Central memory CD8-positive, alpha-beta T cell (primary cell): ENCODE measurements around the gene SEPTIN1.

Experiments
- ATAC-seq: fragments of 150-1000 bp; cut with Tn5 transposase; replicated peaks from 2 replicates; pipeline ENCODE4 v1.10.0; 2022; ENCODE audit warnings: mild to moderate bottlenecking, moderate FRiP score, moderate number of reproducible peaks; ENCODE audit not compliant: poor library complexity, severe bottlenecking; ENCODE audit errors: extremely low read depth
- DNase-seq, 2 donors: peaks; one replicate each; pipeline ENCODE4 v3.0.0; 2021; ENCODE audit warnings: low spot score in 2 of 2
- H3K27ac Mint-ChIP-seq: one replicate; pipeline ENCODE4 v1.8.0; 2022; ENCODE audit warnings: low read depth, mild to moderate bottlenecking, moderate library complexity, mixed read lengths
- H3K27me3 Mint-ChIP-seq: one replicate; pipeline ENCODE4 v1.8.0; 2022; ENCODE audit warnings: mixed read lengths
- H3K36me3 Mint-ChIP-seq: one replicate; pipeline ENCODE4 v1.8.0; 2022; ENCODE audit warnings: mild to moderate bottlenecking, moderate library complexity, mixed read lengths; ENCODE audit not compliant: insufficient read depth
- H3K4me1 Mint-ChIP-seq: one replicate; pipeline ENCODE4 v1.8.0; 2022; ENCODE audit warnings: mixed read lengths
- H3K4me3 Mint-ChIP-seq: one replicate; pipeline ENCODE4 v1.8.0; 2022; ENCODE audit warnings: mild to moderate bottlenecking, moderate library complexity, mixed read lengths
- H3K9me3 Mint-ChIP-seq: one replicate; pipeline ENCODE4 v1.8.0; 2022; ENCODE audit warnings: mixed read lengths

The SEPTIN1 gene

GRCh38 chr16:30382111-30382881 lies at the start of gene SEPTIN1:
Gene SEPTIN1, minus strand, starts transcription at chr16:30382561. Its CDS starts 19 bp downstream, at chr16:30382542.
- Mint-ChIP-seq H3K4me1 (peaks cover 64% of the 10 kb centered on the region), H3K9me3 (no peaks in the 10 kb centered on the region), H3K27me3 (no peaks in the 10 kb centered on the region), H3K36me3 (peaks cover 32% of the 10 kb centered on the region), H3K4me3 (peak within 1 kb of the TSS; percentile 98), H3K27ac (peak within 1 kb of the TSS; percentile 83)
- peak; percentile 48 for ATAC-seq
- peak; percentile 61 to 73 for DNase-seq

GRCh38 chr16:30430428-30430970 lies 48.1 kb upstream of the SEPTIN1 start:
- Mint-ChIP-seq H3K4me3 (no peak overlapping the region), H3K36me3 (peaks cover 3% of the 10 kb centered on the region), H3K9me3 (no peaks in the 10 kb centered on the region), H3K4me1 (peaks cover 5% of the 10 kb centered on the region), H3K27me3 (no peaks in the 10 kb centered on the region), H3K27ac (no peak overlapping the region)
- ATAC-seq (peak; percentile 1), DNase-seq (no peak)

GRCh38 chr16:30429678-30430427 lies 47.5 kb upstream of the SEPTIN1 start, which contains the start of gene DCTPP1:
Gene DCTPP1, minus strand, starts transcription at chr16:30430030. Its CDS starts 50 bp downstream, at chr16:30429980.
- peak; percentile 80 to 96 for DNase-seq
- H3K27me3 Mint-ChIP-seq: no peaks in the 10 kb centered on the region
- H3K4me3 Mint-ChIP-seq: no peak within 1 kb of the TSS
- H3K9me3 Mint-ChIP-seq: no peaks in the 10 kb centered on the region
- peaks cover 5% of the 10 kb centered on the region for H3K4me1 Mint-ChIP-seq
- H3K27ac Mint-ChIP-seq: no peak within 1 kb of the TSS
- H3K36me3 Mint-ChIP-seq: peaks cover 6% of the 10 kb centered on the region
- ATAC-seq: peak; percentile 99

- ATAC-seq (peak; percentile 10), DNase-seq (no peak)
- peaks cover 5% of the 10 kb centered on the region for H3K4me1 Mint-ChIP-seq
- H3K4me3 Mint-ChIP-seq: no peak overlapping the region
- H3K9me3 Mint-ChIP-seq: no peaks in the 10 kb centered on the region
- H3K36me3 Mint-ChIP-seq: peaks cover 10% of the 10 kb centered on the region
- no peak overlapping the region for H3K27ac Mint-ChIP-seq
- H3K27me3 Mint-ChIP-seq: no peaks in the 10 kb centered on the region
These were observed 47.0 kb upstream of the SEPTIN1 start for GRCh38 chr16:30429418-30429677.

GRCh38 chr16:30428055-30428454 lies 45.7 kb upstream of the SEPTIN1 start:
- H3K27ac Mint-ChIP-seq: peak overlapping the region; percentile 53

GRCh38 chr16:30421010-30421409 lies 38.6 kb upstream of the SEPTIN1 start:
- no peak overlapping the region for H3K27ac Mint-ChIP-seq
- ATAC-seq (no peak), DNase-seq (no peak)
- no peaks in the 10 kb centered on the region for H3K27me3 Mint-ChIP-seq
- peaks cover 20% of the 10 kb centered on the region for H3K36me3 Mint-ChIP-seq
- H3K4me1 Mint-ChIP-seq: peaks cover 24% of the 10 kb centered on the region
- H3K9me3 Mint-ChIP-seq: no peaks in the 10 kb centered on the region
- H3K4me3 Mint-ChIP-seq: no peak overlapping the region

More at GRCh38 chr16:30428055-30428454, 45.7 kb upstream of the SEPTIN1 start:
- no peaks in the 10 kb centered on the region for H3K9me3 Mint-ChIP-seq
- no peaks in the 10 kb centered on the region for H3K27me3 Mint-ChIP-seq
- H3K4me3 Mint-ChIP-seq: peak overlapping the region; percentile 5
- DNase-seq (no peak), ATAC-seq (no peak)
- H3K36me3 Mint-ChIP-seq: peaks cover 16% of the 10 kb centered on the region
- H3K4me1 Mint-ChIP-seq: no peaks in the 10 kb centered on the region

GRCh38 chr16:30418350-30419181 lies 36.2 kb upstream of the SEPTIN1 start:
- peaks cover 26% of the 10 kb centered on the region for H3K4me1 Mint-ChIP-seq
- peak overlapping the region; percentile 72 for H3K4me3 Mint-ChIP-seq
- no peak for DNase-seq
- no peak overlapping the region for H3K27ac Mint-ChIP-seq
- H3K36me3 Mint-ChIP-seq: peaks cover 10% of the 10 kb centered on the region
- no peak for ATAC-seq
- no peaks in the 10 kb centered on the region for H3K9me3 Mint-ChIP-seq
- no peaks in the 10 kb centered on the region for H3K27me3 Mint-ChIP-seq

- no peaks in the 10 kb centered on the region for H3K9me3 Mint-ChIP-seq
- no peaks in the 10 kb centered on the region for H3K27me3 Mint-ChIP-seq
- peaks cover 9% of the 10 kb centered on the region for H3K36me3 Mint-ChIP-seq
- H3K4me1 Mint-ChIP-seq: peaks cover 26% of the 10 kb centered on the region
- peak overlapping the region; percentile 72 for H3K4me3 Mint-ChIP-seq
- peak; percentile 72 to 84 for DNase-seq
- peak; percentile 88 for ATAC-seq
- H3K27ac Mint-ChIP-seq: no peak overlapping the region
These were observed 35.4 kb upstream of the SEPTIN1 start for GRCh38 chr16:30417529-30418349.

GRCh38 chr16:30416624-30417528 lies 34.5 kb upstream of the SEPTIN1 start:
- Mint-ChIP-seq H3K36me3 (peaks cover 8% of the 10 kb centered on the region), H3K27ac (peak overlapping the region; percentile 70)

GRCh38 chr16:30416047-30416603 lies 33.8 kb upstream of the SEPTIN1 start:
- no peak overlapping the region for H3K4me3 Mint-ChIP-seq
- no peaks in the 10 kb centered on the region for H3K9me3 Mint-ChIP-seq
- H3K36me3 Mint-ChIP-seq: peaks cover 12% of the 10 kb centered on the region
- no peak for ATAC-seq
- no peak for DNase-seq
- no peaks in the 10 kb centered on the region for H3K27me3 Mint-ChIP-seq
- H3K27ac Mint-ChIP-seq: peak overlapping the region; percentile 70
- peaks cover 31% of the 10 kb centered on the region for H3K4me1 Mint-ChIP-seq

More at GRCh38 chr16:30416624-30417528, 34.5 kb upstream of the SEPTIN1 start:
- ATAC-seq: peak; percentile 5
- no peaks in the 10 kb centered on the region for H3K27me3 Mint-ChIP-seq
- H3K9me3 Mint-ChIP-seq: no peaks in the 10 kb centered on the region
- H3K4me3 Mint-ChIP-seq: peak overlapping the region; percentile 72
- peaks cover 31% of the 10 kb centered on the region for H3K4me1 Mint-ChIP-seq
- DNase-seq: peak in 1 of 2 donors; percentile 24

GRCh38 chr16:30414159-30414558 lies 31.8 kb upstream of the SEPTIN1 start:
- Mint-ChIP-seq H3K9me3 (no peaks in the 10 kb centered on the region), H3K4me1 (peaks cover 28% of the 10 kb centered on the region), H3K36me3 (peaks cover 12% of the 10 kb centered on the region), H3K27ac (no peak overlapping the region), H3K27me3 (no peaks in the 10 kb centered on the region), H3K4me3 (no peak overlapping the region)
- ATAC-seq (no peak), DNase-seq (no peak)
